ENCODE data around the gene NGFR. TPM values are rescaled to one million over a fixed set of nuclear protein-coding genes. Genes with fewer than 3 reads are reported as not detected.

NGFR gene
- total RNA-seq, 4 donors from 2014 or later: 3.0 to 40.5 (median 19.1) TPM

- no peak for TF ChIP-seq POLR2A (IDR thresholded peaks at IDR 0.05)
- TF ChIP-seq CTCF (IDR thresholded peaks at IDR 0.05): no peak
These were observed 13.2 kb downstream of the NGFR start for GRCh38 chr17:49508061-49508865.

GRCh38 chr17:49508866-49509587, 13.9 kb downstream of the NGFR start:
- WGBS, 2 donors: 64 to 69% methylated on average over 6 to 8 of the region's 8 CpGs
- intact Hi-C loops (cut with DNase I; ENCODE audit: low total_unique reads): no loop called here
- H3K4me3 ChIP-seq (ENCODE audit: low read depth, poor library complexity, severe bottlenecking): no peak overlapping the region
- TF ChIP-seq CTCF (IDR thresholded peaks at IDR 0.05) (no peak), POLR2A (IDR thresholded peaks at IDR 0.05) (no peak)
- DNase-seq (ENCODE audit: low spot score in 2 of 2): no peak

More at GRCh38 chr17:49508061-49508865, 13.2 kb downstream of the NGFR start:
- peak in 1 of 2 donors; percentile 45 for DNase-seq (ENCODE audit: low spot score in 2 of 2)
- WGBS, 2 donors: 29 to 33% methylated on average over 16 of the region's 17 CpGs
- no peak overlapping the region for H3K4me3 ChIP-seq (ENCODE audit: low read depth, poor library complexity, severe bottlenecking)
- intact Hi-C loops (cut with DNase I; ENCODE audit: low total_unique reads): no loop called here

- 74 to 88% methylated on average over 2 to 3 of the region's 3 CpGs for WGBS, 2 donors
- TF ChIP-seq CTCF (IDR thresholded peaks at IDR 0.05) (no peak), POLR2A (IDR thresholded peaks at IDR 0.05) (no peak)
- no peak for DNase-seq (ENCODE audit: low spot score in 2 of 2)
- intact Hi-C loops (cut with DNase I; ENCODE audit: low total_unique reads): no loop called here
- H3K4me3 ChIP-seq (ENCODE audit: low read depth, poor library complexity, severe bottlenecking): no peak overlapping the region
These were observed 14.5 kb downstream of the NGFR start for GRCh38 chr17:49509588-49509917.

- intact Hi-C loops (cut with DNase I; ENCODE audit: low total_unique reads): no loop called here
- no peak for DNase-seq (ENCODE audit: low spot score in 2 of 2)
- no peak overlapping the region for H3K4me3 ChIP-seq (ENCODE audit: low read depth, poor library complexity, severe bottlenecking)
These were observed 15.1 kb downstream of the NGFR start for GRCh38 chr17:49510059-49510719.

GRCh38 chr17:49510720-49511110, 15.6 kb downstream of the NGFR start:
- DNase-seq (ENCODE audit: low spot score in 2 of 2): no peak
- H3K4me3 ChIP-seq (ENCODE audit: low read depth, poor library complexity, severe bottlenecking): no peak overlapping the region
- intact Hi-C loops (cut with DNase I; ENCODE audit: low total_unique reads): no loop called here
- 85 to 86% methylated on average over 5 of the region's 5 CpGs for WGBS, 2 donors
- TF ChIP-seq CTCF (IDR thresholded peaks at IDR 0.05) (no peak), POLR2A (IDR thresholded peaks at IDR 0.05) (no peak)

More at GRCh38 chr17:49510059-49510719, 15.1 kb downstream of the NGFR start:
- TF ChIP-seq CTCF (IDR thresholded peaks at IDR 0.05) (no peak), POLR2A (IDR thresholded peaks at IDR 0.05) (no peak)
- WGBS, 2 donors: 81 to 83% methylated on average over 13 of the region's 13 CpGs

Measured in lower leg skin (tissue), 4 donors.